Nephron progenitor cell (in vitro differentiated cells): ENCODE measurements around the gene HGS.

ENCODE experiments used
- DNase-seq: peaks from one replicate; pipeline ENCODE4 v3.0.0; 2021
- H3K27ac Mint-ChIP-seq: 2 replicates; pipeline ENCODE4 v1.8.0; 2021; ENCODE audit warnings: mild to moderate bottlenecking, moderate library complexity, mixed read lengths
- H3K27me3 Mint-ChIP-seq: 2 replicates; pipeline ENCODE4 v1.8.0; 2021; ENCODE audit warnings: mild to moderate bottlenecking, low read depth, mixed read lengths; ENCODE audit not compliant: poor library complexity
- H3K36me3 Mint-ChIP-seq: 2 replicates; pipeline ENCODE4 v1.8.0; 2021; ENCODE audit warnings: low read depth, mixed read lengths
- H3K4me1 Mint-ChIP-seq: 2 replicates; pipeline ENCODE4 v1.8.0; 2021; ENCODE audit warnings: mixed read lengths
- H3K4me3 Mint-ChIP-seq: 2 replicates; pipeline ENCODE4 v1.8.0; 2021; ENCODE audit warnings: mild to moderate bottlenecking, moderate library complexity, mixed read lengths
- H3K9me3 Mint-ChIP-seq: 2 replicates; pipeline ENCODE4 v1.8.0; 2021; ENCODE audit warnings: mild to moderate bottlenecking, moderate library complexity, mixed read lengths
- CTCF ChIP-seq: fragments of 200-600 bp; sonication (generic); IDR thresholded peaks from 2 replicates; pipeline ENCODE4 v1.5.0; 2021; ENCODE audit warnings: antibody characterized with exemption

Gene HGS

GRCh38 chr17:81716674-81716996, 32.8 kb downstream of the HGS start:
- Mint-ChIP-seq H3K27me3 (peaks cover 5% of the 10 kb centered on the region), H3K4me1 (peaks cover 16% of the 10 kb centered on the region), H3K4me3 (no peak overlapping the region), H3K27ac (no peak overlapping the region), H3K36me3 (no peaks in the 10 kb centered on the region), H3K9me3 (no peaks in the 10 kb centered on the region)
- TF ChIP-seq CTCF = no peak
- no peak for DNase-seq

- TF ChIP-seq CTCF = no peak
- Mint-ChIP-seq H3K27ac (no peak overlapping the region), H3K36me3 (no peaks in the 10 kb centered on the region), H3K4me3 (no peak overlapping the region), H3K27me3 (peaks cover 4% of the 10 kb centered on the region), H3K4me1 (peaks cover 20% of the 10 kb centered on the region), H3K9me3 (no peaks in the 10 kb centered on the region)
- no peak for DNase-seq
Measured at GRCh38 chr17:81717049-81717765, 33.4 kb downstream of the HGS start.

- DNase-seq = no peak
- no peaks in the 10 kb centered on the region for H3K36me3 Mint-ChIP-seq
- H3K27me3 Mint-ChIP-seq = peaks cover 2% of the 10 kb centered on the region
- no peaks in the 10 kb centered on the region for H3K9me3 Mint-ChIP-seq
- no peak overlapping the region for H3K27ac Mint-ChIP-seq
- no peak for TF ChIP-seq CTCF
- H3K4me3 Mint-ChIP-seq = no peak overlapping the region
- peaks cover 20% of the 10 kb centered on the region for H3K4me1 Mint-ChIP-seq
Measured at GRCh38 chr17:81717766-81718089, 33.9 kb downstream of the HGS start.

- no peaks in the 10 kb centered on the region for H3K9me3 Mint-ChIP-seq
- no peaks in the 10 kb centered on the region for H3K36me3 Mint-ChIP-seq
- H3K4me1 Mint-ChIP-seq = peaks cover 17% of the 10 kb centered on the region
- H3K27ac Mint-ChIP-seq = no peak overlapping the region
- H3K27me3 Mint-ChIP-seq = peaks cover 6% of the 10 kb centered on the region
- no peak overlapping the region for H3K4me3 Mint-ChIP-seq
- no peak for DNase-seq
- TF ChIP-seq CTCF = no peak
Measured at GRCh38 chr17:81719410-81720266, 35.8 kb downstream of the HGS start.

- Mint-ChIP-seq H3K27ac (no peak overlapping the region), H3K9me3 (no peaks in the 10 kb centered on the region), H3K4me3 (no peak overlapping the region), H3K36me3 (no peaks in the 10 kb centered on the region), H3K27me3 (peaks cover 6% of the 10 kb centered on the region), H3K4me1 (peaks cover 17% of the 10 kb centered on the region)
- no peak for DNase-seq
- no peak for TF ChIP-seq CTCF
Measured at GRCh38 chr17:81720267-81721071, 36.7 kb downstream of the HGS start.
